ENCODE data around the gene MANBA.
"Not testable (repeated sequence)": the region's sequence is repeated elsewhere in the genome, so short reads cannot be mapped to it uniquely, and the experiment has no call there.

Gene MANBA

GRCh38 chr4:102759831-102760644, 730 bp downstream of the MANBA start:
- POLR2A ChIA-PET: interaction anchor here (1.2 to 2.0 kb wide), 3 partner anchors 12 to 68 kb away, joined by 4 to 8 read pairs (median 6); partner anchors contain the start of gene UBE2D3
- DNase-seq (ENCODE audit: extremely low spot score): peak; percentile 70
- no peak for TF ChIP-seq CTCF (IDR thresholded peaks at IDR 0.05; ENCODE audit: control extremely low read depth, extremely low read depth, low read depth, missing control alignments)
- CTCF ChIA-PET: interaction anchor here (1.1 to 1.3 kb wide), 6 partner anchors 14 to 184 kb away, joined by 3 to 4 read pairs (median 3); no protein-coding TSS in a partner anchor

GRCh38 chr4:102758241-102759160, 2.3 kb downstream of the MANBA start:
- no peak for DNase-seq (ENCODE audit: extremely low spot score)
- no peak for TF ChIP-seq CTCF (IDR thresholded peaks at IDR 0.05; ENCODE audit: control extremely low read depth, extremely low read depth, low read depth, missing control alignments)
- POLR2A ChIA-PET: interaction anchor here (0.7 kb wide), 2 partner anchors 70 to 261 kb away, joined by 5 to 8 read pairs; partner anchors contain the start of gene SLC9B1
- CTCF ChIA-PET: interaction anchor here (0.9 to 1.8 kb wide), 2 partner anchors 11 to 15 kb away, joined by 3 to 5 read pairs; no protein-coding TSS in a partner anchor

- DNase-seq (ENCODE audit: extremely low spot score): no peak
- ChIA-PET POLR2A (no interaction called here), CTCF (interaction anchor here (0.9 to 1.8 kb wide), 3 partner anchors 10 to 40 kb away, joined by 3 to 5 read pairs (median 4); no protein-coding TSS in a partner anchor)
- TF ChIP-seq CTCF (IDR thresholded peaks at IDR 0.05; ENCODE audit: control extremely low read depth, extremely low read depth, low read depth, missing control alignments): no peak
Measured at GRCh38 chr4:102757681-102758080, 3.1 kb downstream of the MANBA start.

GRCh38 chr4:102754044-102754443, 6.7 kb downstream of the MANBA start:
- CTCF ChIA-PET: interaction anchor here (1.9 kb wide), 1 partner anchor 10 kb away, joined by 9 read pairs; no protein-coding TSS in a partner anchor
- no peak for TF ChIP-seq CTCF (IDR thresholded peaks at IDR 0.05; ENCODE audit: control extremely low read depth, extremely low read depth, low read depth, missing control alignments)
- DNase-seq (ENCODE audit: extremely low spot score): no peak
- POLR2A ChIA-PET: no interaction called here

GRCh38 chr4:102751941-102752340, 8.8 kb downstream of the MANBA start:
- ChIA-PET CTCF (no interaction called here), POLR2A (no interaction called here)
- no peak for TF ChIP-seq CTCF (IDR thresholded peaks at IDR 0.05; ENCODE audit: control extremely low read depth, extremely low read depth, low read depth, missing control alignments)
- DNase-seq (ENCODE audit: extremely low spot score): no peak

- CTCF ChIA-PET: interaction anchor here (1.0 to 2.2 kb wide), 2 partner anchors 10 to 15 kb away, joined by 3 to 9 read pairs; no protein-coding TSS in a partner anchor
- TF ChIP-seq CTCF (IDR thresholded peaks at IDR 0.05; ENCODE audit: control extremely low read depth, extremely low read depth, low read depth, missing control alignments): peak; percentile 20
- POLR2A ChIA-PET; DNase-seq (ENCODE audit: extremely low spot score): not testable (repeated sequence)
Measured at GRCh38 chr4:102743352-102743751, 17.4 kb downstream of the MANBA start.

- POLR2A ChIA-PET; DNase-seq (ENCODE audit: extremely low spot score): not testable (repeated sequence)
- CTCF ChIA-PET: interaction anchor here (1.2 to 1.5 kb wide), 2 partner anchors 9 to 16 kb away, joined by 3 read pairs; no protein-coding TSS in a partner anchor
Measured at GRCh38 chr4:102738802-102739201, 22.0 kb downstream of the MANBA start.

Measured in GM10248 (cell line).